Stimulated activated CD8-positive, alpha-beta memory T cell treated with anti-CD3 and anti-CD28 coated beads, Interleukin-7, amount 100 ng/mL, for 24 hours (primary cell): ENCODE measurements around the gene FAM83C.

ENCODE experiments used
- DNase-seq: peaks from one replicate; pipeline ENCODE4 v3.0.0-alpha.2; 2020; ENCODE audit warnings: low read depth

FAM83C gene

GRCh38 chr20:35283441-35284266, 8.6 kb downstream of the FAM83C start:
- DNase-seq: no peak

GRCh38 chr20:35281506-35282101, 10.6 kb downstream of the FAM83C start:
- DNase-seq: no peak

GRCh38 chr20:35280523-35280922, 11.7 kb downstream of the FAM83C start:
- no peak for DNase-seq

GRCh38 chr20:35279533-35280174, 12.6 kb downstream of the FAM83C start:
- DNase-seq: no peak

- no peak for DNase-seq
Measured at GRCh38 chr20:35279040-35279439, 13.2 kb downstream of the FAM83C start.

- peak; percentile 79 for DNase-seq
Measured at GRCh38 chr20:35277531-35278395, 14.5 kb downstream of the FAM83C start, which contains the start of gene MMP24OS. MMP24OS (minus strand) TSS chr20:35278122; CDS start chr20:35277929, 193 bp downstream.

GRCh38 chr20:35277127-35277526, 15.1 kb downstream of the FAM83C start:
- DNase-seq: no peak

- DNase-seq: no peak
Measured at GRCh38 chr20:35276408-35276807, 15.8 kb downstream of the FAM83C start.

- DNase-seq: no peak
Measured at GRCh38 chr20:35275741-35276251, 16.4 kb downstream of the FAM83C start.

- DNase-seq: no peak
Measured at GRCh38 chr20:35274172-35275092, 17.8 kb downstream of the FAM83C start.

GRCh38 chr20:35273449-35274171, 18.6 kb downstream of the FAM83C start:
- no peak for DNase-seq

GRCh38 chr20:35271904-35272303, 20.3 kb downstream of the FAM83C start:
- DNase-seq: no peak

GRCh38 chr20:35271073-35271882, 20.9 kb downstream of the FAM83C start:
- no peak for DNase-seq

GRCh38 chr20:35270021-35270902, 22.0 kb downstream of the FAM83C start:
- DNase-seq: no peak

GRCh38 chr20:35269055-35269781, 23.0 kb downstream of the FAM83C start:
- no peak for DNase-seq

GRCh38 chr20:35267092-35267491, 25.1 kb downstream of the FAM83C start:
- DNase-seq: no peak

- no peak for DNase-seq
Measured at GRCh38 chr20:35264755-35265154, 27.5 kb downstream of the FAM83C start.
